Activated T-cell treated with anti-CD3 and anti-CD28 coated beads, Interleukin-2, amount 50 U/mL, for 24 hours (primary cell): ENCODE results near the gene KMT2E.

Source experiments
- DNase-seq: peaks from one replicate; pipeline ENCODE4 v3.0.0-alpha.2; 2020
- H3K27ac Mint-ChIP-seq: 2 replicates; pipeline ENCODE4 v1.8.0; 2020; ENCODE audit warnings: mild to moderate bottlenecking, mixed read lengths
- H3K27me3 Mint-ChIP-seq: 2 replicates; pipeline ENCODE4 v1.8.0; 2020; ENCODE audit warnings: mixed read lengths
- H3K36me3 Mint-ChIP-seq: 2 replicates; pipeline ENCODE4 v1.8.0; 2020; ENCODE audit warnings: low read depth, mixed read lengths
- H3K4me1 Mint-ChIP-seq: 2 replicates; pipeline ENCODE4 v1.8.0; 2020; ENCODE audit warnings: low read depth, mixed read lengths
- H3K4me3 Mint-ChIP-seq: 2 replicates; pipeline ENCODE4 v1.8.0; 2020; ENCODE audit warnings: mild to moderate bottlenecking, moderate library complexity, mixed read lengths
- H3K9me3 Mint-ChIP-seq: 2 replicates; pipeline ENCODE4 v1.8.0; 2020; ENCODE audit warnings: mixed read lengths

The KMT2E gene

GRCh38 chr7:105118612-105119600 is 104.9 kb downstream of the KMT2E start:
- H3K27me3 Mint-ChIP-seq: no peaks in the 10 kb centered on the region
- no peak for DNase-seq
- peaks cover 74% of the 10 kb centered on the region for H3K36me3 Mint-ChIP-seq
- no peak overlapping the region for H3K4me3 Mint-ChIP-seq
- H3K9me3 Mint-ChIP-seq: peaks cover 5% of the 10 kb centered on the region
- H3K27ac Mint-ChIP-seq: peak overlapping the region; percentile 79
- H3K4me1 Mint-ChIP-seq: peaks cover 38% of the 10 kb centered on the region

GRCh38 chr7:105122619-105123018 is 108.6 kb downstream of the KMT2E start:
- H3K27ac Mint-ChIP-seq: peak overlapping the region; percentile 17
- no peaks in the 10 kb centered on the region for H3K9me3 Mint-ChIP-seq

GRCh38 chr7:105125745-105126144 is 111.7 kb downstream of the KMT2E start:
- Mint-ChIP-seq H3K36me3 (peaks cover 68% of the 10 kb centered on the region), H3K4me3 (no peak overlapping the region), H3K9me3 (no peaks in the 10 kb centered on the region), H3K4me1 (peaks cover 53% of the 10 kb centered on the region), H3K27ac (peak overlapping the region; percentile 78), H3K27me3 (no peaks in the 10 kb centered on the region)
- no peak for DNase-seq

More at GRCh38 chr7:105122619-105123018, 108.6 kb downstream of the KMT2E start:
- peaks cover 68% of the 10 kb centered on the region for H3K36me3 Mint-ChIP-seq
- H3K27me3 Mint-ChIP-seq: no peaks in the 10 kb centered on the region
- peaks cover 60% of the 10 kb centered on the region for H3K4me1 Mint-ChIP-seq
- no peak for DNase-seq
- H3K4me3 Mint-ChIP-seq: no peak overlapping the region

- no peaks in the 10 kb centered on the region for H3K9me3 Mint-ChIP-seq
Observed at GRCh38 chr7:105126436-105126975, 112.5 kb downstream of the KMT2E start.

GRCh38 chr7:105127179-105127578 is 113.2 kb downstream of the KMT2E start:
- DNase-seq: no peak
- Mint-ChIP-seq H3K9me3 (no peaks in the 10 kb centered on the region), H3K4me1 (peaks cover 63% of the 10 kb centered on the region), H3K27ac (peak overlapping the region; percentile 78), H3K27me3 (no peaks in the 10 kb centered on the region), H3K4me3 (no peak overlapping the region), H3K36me3 (peaks cover 66% of the 10 kb centered on the region)

More at GRCh38 chr7:105126436-105126975, 112.5 kb downstream of the KMT2E start:
- H3K27ac Mint-ChIP-seq: peak overlapping the region; percentile 78
- H3K36me3 Mint-ChIP-seq: peaks cover 68% of the 10 kb centered on the region
- peaks cover 57% of the 10 kb centered on the region for H3K4me1 Mint-ChIP-seq
- DNase-seq: no peak
- no peaks in the 10 kb centered on the region for H3K27me3 Mint-ChIP-seq
- H3K4me3 Mint-ChIP-seq: no peak overlapping the region

- Mint-ChIP-seq H3K27ac (peak overlapping the region; percentile 57), H3K27me3 (no peaks in the 10 kb centered on the region), H3K4me1 (peaks cover 58% of the 10 kb centered on the region), H3K36me3 (peaks cover 57% of the 10 kb centered on the region), H3K9me3 (no peaks in the 10 kb centered on the region), H3K4me3 (no peak overlapping the region)
- no peak for DNase-seq
Observed at GRCh38 chr7:105130048-105130447, 116.0 kb downstream of the KMT2E start.

GRCh38 chr7:105130580-105130979 is 116.6 kb downstream of the KMT2E start:
- no peaks in the 10 kb centered on the region for H3K27me3 Mint-ChIP-seq
- H3K4me3 Mint-ChIP-seq: no peak overlapping the region
- H3K27ac Mint-ChIP-seq: peak overlapping the region; percentile 82
- H3K4me1 Mint-ChIP-seq: peaks cover 55% of the 10 kb centered on the region
- no peaks in the 10 kb centered on the region for H3K9me3 Mint-ChIP-seq
- DNase-seq: no peak
- H3K36me3 Mint-ChIP-seq: peaks cover 52% of the 10 kb centered on the region

- Mint-ChIP-seq H3K4me3 (no peak overlapping the region), H3K36me3 (peaks cover 49% of the 10 kb centered on the region)
Observed at GRCh38 chr7:105131033-105131656, 117.1 kb downstream of the KMT2E start.

GRCh38 chr7:105131890-105132289 is 117.9 kb downstream of the KMT2E start:
- Mint-ChIP-seq H3K27me3 (no peaks in the 10 kb centered on the region), H3K4me1 (peaks cover 47% of the 10 kb centered on the region), H3K9me3 (no peaks in the 10 kb centered on the region), H3K27ac (peak overlapping the region; percentile 55), H3K36me3 (peaks cover 50% of the 10 kb centered on the region), H3K4me3 (no peak overlapping the region)
- DNase-seq: no peak

More at GRCh38 chr7:105131033-105131656, 117.1 kb downstream of the KMT2E start:
- H3K9me3 Mint-ChIP-seq: no peaks in the 10 kb centered on the region
- peaks cover 50% of the 10 kb centered on the region for H3K4me1 Mint-ChIP-seq
- peak overlapping the region; percentile 82 for H3K27ac Mint-ChIP-seq
- H3K27me3 Mint-ChIP-seq: no peaks in the 10 kb centered on the region
- no peak for DNase-seq

GRCh38 chr7:105132335-105132734 is 118.3 kb downstream of the KMT2E start:
- no peak for DNase-seq
- Mint-ChIP-seq H3K27ac (peak overlapping the region; percentile 70), H3K27me3 (no peaks in the 10 kb centered on the region), H3K4me1 (peaks cover 43% of the 10 kb centered on the region), H3K4me3 (no peak overlapping the region), H3K36me3 (peaks cover 50% of the 10 kb centered on the region), H3K9me3 (no peaks in the 10 kb centered on the region)

- H3K9me3 Mint-ChIP-seq: no peaks in the 10 kb centered on the region
- H3K27ac Mint-ChIP-seq: peak overlapping the region; percentile 70
- DNase-seq: no peak
- H3K36me3 Mint-ChIP-seq: peaks cover 53% of the 10 kb centered on the region
- no peaks in the 10 kb centered on the region for H3K27me3 Mint-ChIP-seq
- H3K4me1 Mint-ChIP-seq: peaks cover 39% of the 10 kb centered on the region
- H3K4me3 Mint-ChIP-seq: no peak overlapping the region
Observed at GRCh38 chr7:105132835-105133234, 118.8 kb downstream of the KMT2E start.

GRCh38 chr7:105133358-105133757 is 119.4 kb downstream of the KMT2E start:
- peaks cover 35% of the 10 kb centered on the region for H3K4me1 Mint-ChIP-seq
- H3K9me3 Mint-ChIP-seq: no peaks in the 10 kb centered on the region
- H3K36me3 Mint-ChIP-seq: peaks cover 53% of the 10 kb centered on the region
- DNase-seq: no peak
- no peak overlapping the region for H3K4me3 Mint-ChIP-seq
- H3K27ac Mint-ChIP-seq: peak overlapping the region; percentile 46
- no peaks in the 10 kb centered on the region for H3K27me3 Mint-ChIP-seq

GRCh38 chr7:105133986-105134655 is 120.1 kb downstream of the KMT2E start:
- H3K9me3 Mint-ChIP-seq: no peaks in the 10 kb centered on the region
- peaks cover 35% of the 10 kb centered on the region for H3K4me1 Mint-ChIP-seq
- DNase-seq: no peak
- H3K27ac Mint-ChIP-seq: no peak overlapping the region
- peaks cover 54% of the 10 kb centered on the region for H3K36me3 Mint-ChIP-seq
- no peaks in the 10 kb centered on the region for H3K27me3 Mint-ChIP-seq
- H3K4me3 Mint-ChIP-seq: no peak overlapping the region

GRCh38 chr7:105136221-105136620 is 122.2 kb downstream of the KMT2E start:
- H3K27ac Mint-ChIP-seq: no peak overlapping the region
- H3K4me3 Mint-ChIP-seq: no peak overlapping the region
- no peaks in the 10 kb centered on the region for H3K9me3 Mint-ChIP-seq
- no peak for DNase-seq
- no peaks in the 10 kb centered on the region for H3K27me3 Mint-ChIP-seq
- H3K4me1 Mint-ChIP-seq: peaks cover 24% of the 10 kb centered on the region
- H3K36me3 Mint-ChIP-seq: peaks cover 60% of the 10 kb centered on the region
